H1 (cell line): ENCODE results near the gene ACKR1.

Experiments used
- ATF2 ChIP-seq: IDR thresholded peaks from 2 replicates; pipeline ENCODE4 v1.6.1; 2012; ENCODE audit warnings: low read length, inconsistent platforms
- BACH1 ChIP-seq: IDR thresholded peaks from 2 replicates; pipeline ENCODE4 v1.6.1; 2012; ENCODE audit warnings: low read length, improper control_type of control experiment
- CEBPB ChIP-seq: IDR thresholded peaks from 2 replicates; pipeline ENCODE4 v1.6.1; 2012; ENCODE audit warnings: low read depth, low read length
- CREB1 ChIP-seq: IDR thresholded peaks from 2 replicates; pipeline ENCODE4 v1.6.1; 2012; ENCODE audit warnings: inconsistent platforms
- CTCF ChIP-seq, 3 experiments: IDR thresholded peaks; 1 replicate in 2 of 3; 2 replicates in 1 of 3; pipeline versions ENCODE4 v1.5.1 to v1.6.1; 2011; ENCODE audit warnings: low read length in 3 of 3, mild to moderate bottlenecking in 3 of 3, inconsistent platforms in 2 of 3, low read depth in 1 of 3, moderate library complexity in 1 of 3; ENCODE audit not compliant: insufficient read depth in 1 of 3; ENCODE audit errors: control extremely low read depth in 1 of 3
- EP300 ChIP-seq, 2 experiments: IDR thresholded peaks; 1 replicate in 1 of 2; 2 replicates in 1 of 2; pipeline ENCODE4 v1.6.1; 2011 to 2012; ENCODE audit warnings: low read depth in 2 of 2, low read length in 2 of 2, mild to moderate bottlenecking in 2 of 2, borderline replicate concordance in 1 of 2, inconsistent platforms in 1 of 2, moderate library complexity in 1 of 2
- EZH2 ChIP-seq: fragments of 200-600 bp; sonication (generic); IDR thresholded peaks from 2 replicates; pipeline ENCODE4 v1.7.1; 2012; ENCODE audit warnings: low read depth, mild to moderate bottlenecking, moderate library complexity, low read length, inconsistent platforms; ENCODE audit not compliant: severe bottlenecking
- POLR2AphosphoS5 ChIP-seq: IDR thresholded peaks from 2 replicates; pipeline ENCODE4 v1.6.1; 2011; ENCODE audit warnings: low read depth, low read length

GRCh38 chr1:159179906-159180305 is 24.8 kb upstream of the ACKR1 start:
- TF ChIP-seq ATF2 (no peak), EP300 (IDR thresholded peaks at IDR 0.05; ENCODE audit: borderline replicate concordance in 1 of 2, low read depth in 2 of 2, low read length in 2 of 2) (no peak), CTCF (IDR thresholded peaks at IDR 0.05; ENCODE audit: control extremely low read depth in 1 of 3, insufficient read depth in 1 of 3, low read depth in 1 of 3, low read length in 3 of 3) (no peak), BACH1 (no peak), CEBPB (no peak), EZH2 (no peak), CREB1 (no peak), POLR2AphosphoS5 (no peak)
